Measurements from ENCODE around the gene FGF7.
"Not testable (repeated sequence)": the region's sequence is repeated elsewhere in the genome, so short reads cannot be mapped to it uniquely, and the experiment has no call there.

Gene FGF7

GRCh38 chr15:49438962-49439631, 16.1 kb downstream of the FGF7 start:
- no peak for DNase-seq (ENCODE audit: low read depth, low spot score)

- DNase-seq (ENCODE audit: low read depth, low spot score): no peak
Observed at GRCh38 chr15:49439678-49440395, 16.8 kb downstream of the FGF7 start.

DNA sequence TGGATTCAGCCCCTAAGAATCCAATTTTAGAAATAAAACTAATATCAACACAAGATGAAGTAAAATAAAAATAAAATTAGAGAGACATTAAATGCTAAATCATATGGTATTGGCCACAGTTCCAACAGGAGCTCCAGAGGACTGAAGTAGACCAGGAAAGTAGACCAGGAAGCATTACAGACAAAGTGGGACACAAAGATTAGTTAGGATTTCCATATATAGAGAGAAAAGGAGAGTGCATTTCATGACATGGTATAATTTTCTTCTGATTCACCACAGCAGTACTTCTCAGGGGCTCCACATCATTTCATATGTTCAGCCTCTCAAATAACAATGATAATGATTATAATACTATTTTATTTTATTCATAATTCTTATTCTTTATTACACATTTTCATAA, 18.3 kb downstream of the FGF7 start:
- DNase-seq (ENCODE audit: low read depth, low spot score): no peak

DNA sequence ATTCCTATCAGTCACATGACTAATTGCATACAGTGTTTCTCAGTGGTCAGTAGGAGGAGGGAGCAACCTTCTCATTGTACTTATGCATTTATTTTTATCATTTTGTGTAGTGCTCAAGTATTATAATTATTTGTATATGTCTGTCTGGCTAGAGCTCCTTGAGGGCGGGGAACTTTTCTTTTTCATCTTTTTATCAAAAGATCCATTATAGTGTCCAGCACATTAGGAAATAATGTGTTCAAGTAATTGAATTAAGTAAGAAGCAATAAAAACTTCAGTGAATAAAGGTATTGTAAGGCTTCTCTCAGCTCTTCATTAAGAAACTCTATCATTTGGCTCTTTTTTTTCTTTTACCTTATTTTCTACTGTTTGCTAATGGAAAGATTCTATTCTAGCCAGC, 18.8 kb downstream of the FGF7 start:
- no peak for DNase-seq (ENCODE audit: low read depth, low spot score)

GRCh38 chr15:49452595-49452994, 29.6 kb downstream of the FGF7 start:
- no peak for DNase-seq (ENCODE audit: low read depth, low spot score)

- DNase-seq (ENCODE audit: low read depth, low spot score): no peak
Observed at GRCh38 chr15:49456166-49456565, 33.1 kb downstream of the FGF7 start.

GRCh38 chr15:49458145-49458544, 35.1 kb downstream of the FGF7 start:
- DNase-seq (ENCODE audit: low read depth, low spot score): no peak

DNA sequence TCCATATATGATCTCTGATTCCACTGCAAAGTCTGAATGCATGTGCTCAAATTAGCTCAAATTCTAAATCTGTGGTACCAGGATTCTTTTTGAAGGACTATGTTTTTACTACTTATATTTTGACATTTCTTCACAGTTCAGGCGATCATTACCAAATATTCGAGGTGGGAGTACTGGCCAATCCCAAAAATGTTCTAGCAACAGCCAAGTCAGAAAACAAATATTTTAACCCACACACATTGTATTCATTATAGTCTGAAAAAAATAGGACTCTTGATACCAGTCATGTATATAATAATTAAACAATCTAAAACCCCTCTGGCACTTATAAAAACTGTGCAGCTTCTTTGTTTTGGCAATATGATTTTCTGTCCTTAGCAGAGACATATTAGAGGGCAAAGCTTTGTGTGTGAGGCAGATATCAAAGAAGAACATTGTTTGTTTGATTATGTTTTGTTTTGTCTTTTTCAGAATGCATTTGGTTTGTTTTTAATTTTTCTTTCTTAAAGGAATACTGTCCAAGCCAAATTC, 37.4 kb downstream of the FGF7 start:
- no peak for DNase-seq (ENCODE audit: low read depth, low spot score)

DNA sequence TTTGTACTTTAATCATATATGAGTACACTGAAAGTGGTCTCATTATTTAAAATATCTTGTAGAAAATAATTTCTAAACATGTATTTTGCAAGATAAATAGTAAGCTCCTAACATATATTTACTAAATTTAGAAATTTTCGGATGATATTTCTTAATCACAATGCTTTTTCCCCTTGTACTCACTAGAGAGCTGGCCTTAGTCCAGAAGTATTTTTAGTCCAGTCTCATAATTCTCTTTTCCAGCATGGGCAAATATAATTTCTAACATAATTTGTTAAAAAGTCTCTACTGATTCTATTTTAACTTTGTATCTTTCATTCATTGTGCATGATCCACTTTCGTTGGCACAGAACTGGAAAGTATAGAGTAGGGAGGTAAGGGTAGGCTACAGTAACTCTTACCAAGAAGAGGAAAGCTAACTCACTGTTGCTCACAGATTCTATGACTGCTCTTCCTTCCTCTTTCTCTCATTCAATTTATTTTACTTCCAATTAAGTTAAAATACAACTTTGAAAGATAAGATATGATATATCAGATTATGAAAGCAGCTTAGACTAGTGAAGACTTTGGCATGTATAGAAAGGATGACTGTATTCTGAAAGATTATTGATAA, 39.3 kb downstream of the FGF7 start:
- DNase-seq (ENCODE audit: low read depth, low spot score): no peak

DNA sequence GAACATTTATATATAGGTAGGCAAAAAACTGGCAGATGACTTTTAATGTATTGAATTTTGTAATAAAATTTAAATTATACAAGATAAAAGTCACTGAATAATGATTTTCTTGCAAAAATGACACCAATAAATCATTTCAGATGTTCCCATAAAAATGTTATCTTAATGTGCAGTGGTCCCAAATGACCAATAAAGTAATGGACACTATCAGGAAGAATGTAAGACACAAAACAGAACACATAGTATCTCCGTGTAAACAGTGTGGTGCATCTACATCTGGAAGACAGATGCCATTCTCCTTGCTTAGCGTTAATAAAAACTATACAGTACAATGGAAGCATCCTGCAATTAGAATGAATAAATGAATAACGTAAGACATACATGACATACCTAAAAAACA, 41.5 kb downstream of the FGF7 start:
- no peak for DNase-seq (ENCODE audit: low read depth, low spot score)

DNA sequence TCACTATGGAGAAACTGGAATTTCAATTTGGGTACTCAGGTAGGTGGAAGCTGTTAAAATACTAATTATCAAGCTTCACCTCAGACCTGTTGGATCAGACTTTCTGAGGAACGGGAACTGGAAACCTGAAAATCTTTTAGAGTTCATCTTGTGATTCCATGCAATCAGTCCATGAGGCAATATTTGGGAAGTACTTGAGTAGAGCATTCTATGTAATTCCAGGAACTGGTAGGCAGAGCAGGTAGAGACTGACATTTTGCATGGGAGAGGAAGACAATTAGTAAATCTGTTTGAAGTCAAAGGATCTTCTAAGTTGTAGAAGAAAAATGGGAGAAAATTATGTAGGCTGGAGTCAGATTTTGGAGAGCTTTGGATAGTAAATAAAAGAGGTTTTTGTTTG, 43.1 kb downstream of the FGF7 start:
- no peak for DNase-seq (ENCODE audit: low read depth, low spot score)

DNA sequence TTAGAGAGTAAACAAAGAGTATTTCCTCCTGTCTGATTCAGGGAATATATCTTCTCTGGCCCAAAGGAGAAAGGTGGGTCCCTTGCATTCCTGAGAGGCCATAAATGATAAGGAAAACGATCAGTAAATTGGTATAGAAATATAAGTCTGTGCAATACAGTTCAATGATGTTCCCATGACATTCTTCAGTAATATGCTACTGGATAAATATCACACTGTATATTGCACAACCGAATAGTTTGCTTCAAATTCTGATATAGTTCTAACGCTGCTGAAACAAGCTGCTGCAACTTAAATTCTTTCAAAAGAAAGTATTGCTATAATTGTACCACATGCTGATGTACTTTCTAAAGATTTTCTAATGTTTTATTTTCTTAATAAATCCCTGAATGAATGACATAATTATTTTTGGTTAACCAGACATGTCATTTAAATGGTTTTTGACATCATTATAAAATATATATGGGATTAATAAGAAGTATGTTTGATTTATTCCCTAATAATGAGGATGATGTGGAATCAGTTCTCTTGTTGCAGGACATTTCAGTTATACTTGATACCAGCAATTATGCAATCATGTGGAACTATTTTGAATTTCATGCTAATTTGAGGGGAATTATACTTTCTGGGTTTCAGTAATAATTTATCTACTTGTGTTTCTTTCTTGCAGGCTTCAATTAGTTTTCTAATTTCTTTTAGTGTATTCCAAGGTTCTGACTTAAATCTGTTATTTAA, 44.9 kb downstream of the FGF7 start:
- no peak for DNase-seq (ENCODE audit: low read depth, low spot score)

DNA sequence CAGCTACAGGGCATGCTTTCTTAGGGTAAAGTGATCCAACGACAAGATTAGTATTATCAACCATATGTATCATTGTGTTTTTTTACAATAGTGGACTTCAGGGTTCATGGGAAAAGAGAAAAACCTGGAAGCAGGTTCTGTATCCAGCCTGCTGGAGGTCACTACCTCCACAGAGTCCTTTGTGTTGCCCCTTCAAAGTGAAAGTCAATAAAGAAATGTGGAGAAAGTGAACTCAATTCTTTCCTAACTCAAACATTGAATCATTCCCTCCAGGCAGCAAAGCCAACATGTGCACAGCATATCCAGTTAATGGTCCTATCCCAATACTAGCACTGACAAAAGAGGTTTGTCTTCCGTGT, 45.4 kb downstream of the FGF7 start:
- no peak for DNase-seq (ENCODE audit: low read depth, low spot score)

- not testable (repeated sequence) for DNase-seq (ENCODE audit: low read depth, low spot score)
Observed at GRCh38 chr15:49471248-49471647, 48.2 kb downstream of the FGF7 start.

GRCh38 chr15:49471733-49472132, 48.7 kb downstream of the FGF7 start:
- no peak for DNase-seq (ENCODE audit: low read depth, low spot score)

DNA sequence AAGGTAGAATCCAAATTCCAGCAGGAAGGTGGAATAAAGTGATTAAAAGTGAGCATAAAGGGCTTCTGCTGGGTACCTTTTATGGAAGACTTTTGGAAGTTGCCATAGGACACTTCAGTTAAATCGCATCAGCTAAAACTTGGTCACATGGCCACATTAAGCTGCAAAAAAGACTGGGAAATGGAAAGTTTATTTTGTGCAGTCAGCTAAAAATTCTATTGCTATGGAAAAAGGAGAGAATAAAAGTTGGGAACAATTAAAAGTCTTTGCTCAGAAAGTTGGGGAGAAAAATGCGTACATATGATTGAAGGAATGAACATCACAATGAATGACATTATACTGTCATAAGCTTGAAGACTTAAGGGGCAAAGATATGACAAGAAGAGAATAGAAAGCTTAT, 49.3 kb downstream of the FGF7 start:
- no peak for DNase-seq (ENCODE audit: low read depth, low spot score)

DNA sequence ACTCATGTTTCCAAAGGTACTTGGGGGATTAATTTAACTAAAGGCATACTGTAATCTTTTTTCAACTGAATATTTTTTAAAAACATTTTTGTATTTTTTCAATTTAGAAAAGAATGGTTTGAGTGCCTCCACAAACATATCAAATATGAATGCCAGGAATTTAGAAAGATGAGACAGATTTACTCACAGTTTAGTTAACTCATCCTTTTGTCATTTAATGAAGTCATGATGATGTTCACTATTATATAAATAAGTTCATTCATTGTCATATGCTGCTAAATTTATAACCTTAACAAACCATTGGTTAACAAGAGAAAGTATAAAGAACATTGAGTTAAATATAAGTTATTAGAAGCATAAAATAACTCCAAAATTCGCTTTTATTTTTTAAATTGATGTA, 50.0 kb downstream of the FGF7 start:
- no peak for DNase-seq (ENCODE audit: low read depth, low spot score)

DNA sequence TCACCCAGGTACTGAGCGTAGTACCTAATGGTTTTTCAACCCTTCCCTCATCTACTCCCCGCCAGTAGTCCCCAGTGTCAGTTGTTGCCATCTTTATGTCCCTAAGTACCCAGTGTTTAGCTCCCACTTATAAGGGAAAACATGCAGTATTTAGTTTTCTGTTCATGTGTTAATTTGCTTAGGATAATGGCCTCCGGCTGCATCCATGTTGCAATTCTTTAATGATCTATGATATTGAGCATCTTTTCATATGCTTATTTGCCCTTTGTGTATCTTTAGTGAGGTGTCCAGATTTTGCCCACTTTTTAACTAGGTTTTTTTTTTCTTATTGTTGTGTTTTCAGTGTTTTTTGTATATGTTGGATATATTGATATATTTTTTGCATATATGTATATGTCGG, 55.0 kb downstream of the FGF7 start:
- not testable (repeated sequence) for DNase-seq (ENCODE audit: low read depth, low spot score)

DNA sequence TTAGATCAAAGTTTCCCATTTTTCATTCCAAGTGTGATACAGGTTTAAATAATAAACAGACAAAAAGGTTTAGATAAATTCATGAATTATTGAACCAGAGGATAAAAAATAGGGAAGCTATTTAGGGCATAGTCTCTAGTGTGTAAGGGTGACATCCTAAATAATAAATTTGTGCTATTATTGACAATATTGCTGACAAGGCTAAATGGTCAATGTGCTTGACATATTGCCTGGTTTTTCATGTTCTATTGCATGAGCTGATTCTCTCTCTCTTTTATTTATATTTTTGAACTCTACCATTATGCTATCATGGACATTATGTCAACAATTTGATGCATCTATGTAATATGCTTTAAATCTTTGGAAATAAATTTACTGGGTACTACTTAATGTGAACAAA, 55.9 kb downstream of the FGF7 start:
- not testable (repeated sequence) for DNase-seq (ENCODE audit: low read depth, low spot score)

GRCh38 chr15:49485401-49485800, 62.4 kb downstream of the FGF7 start:
- not testable (repeated sequence) for DNase-seq (ENCODE audit: low read depth, low spot score)

DNA sequence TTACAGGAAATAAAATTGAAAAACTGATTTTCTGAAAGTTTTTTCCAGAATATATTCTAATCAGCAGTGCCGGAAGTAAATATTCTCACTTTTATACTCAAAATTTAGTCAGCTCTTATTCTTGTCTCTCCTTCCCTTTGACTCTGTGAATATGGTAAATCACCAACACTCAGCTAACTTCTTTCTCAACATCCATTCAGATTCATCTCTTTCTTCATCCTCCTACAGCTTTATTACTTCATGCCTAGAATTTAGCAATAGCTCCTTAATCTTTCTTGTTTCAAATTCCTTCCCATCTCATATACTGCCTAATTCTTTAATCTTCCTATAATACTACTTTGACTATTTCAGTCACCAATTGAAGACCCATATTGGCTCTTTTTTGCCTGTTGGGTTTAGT, 67.9 kb downstream of the FGF7 start:
- no peak for DNase-seq (ENCODE audit: low read depth, low spot score)

- no peak for DNase-seq (ENCODE audit: low read depth, low spot score)
Observed at GRCh38 chr15:49492151-49492550, 69.1 kb downstream of the FGF7 start.
